Chondrocyte (in vitro differentiated cells): ENCODE data around the gene DSCAM. TPM values are rescaled to one million over a fixed set of nuclear protein-coding genes. Genes with fewer than 3 reads are reported as not detected.

Experiments used
- DNase-seq: peaks from one replicate; pipeline ENCODE4 v3.0.0; 2021; ENCODE audit warnings: mixed read lengths, low spot score
- H3K27ac Mint-ChIP-seq: one replicate; pipeline ENCODE4 v1.8.0; 2021; ENCODE audit warnings: mild to moderate bottlenecking, moderate library complexity, mixed read lengths; ENCODE audit not compliant: unreplicated experiment
- H3K27me3 Mint-ChIP-seq: 2 replicates; pipeline ENCODE4 v1.8.0; 2021; ENCODE audit warnings: low read depth, mixed read lengths
- H3K36me3 Mint-ChIP-seq: 2 replicates; pipeline ENCODE4 v1.8.0; 2021; ENCODE audit warnings: low read depth, mixed read lengths
- H3K4me1 Mint-ChIP-seq: 2 replicates; pipeline ENCODE4 v1.8.0; 2021; ENCODE audit warnings: low read depth, mild to moderate bottlenecking, mixed read lengths
- H3K4me3 Mint-ChIP-seq: one replicate; pipeline ENCODE4 v1.8.0; 2021; ENCODE audit warnings: mild to moderate bottlenecking, moderate library complexity, mixed read lengths; ENCODE audit not compliant: unreplicated experiment
- H3K9me3 Mint-ChIP-seq: 2 replicates; pipeline ENCODE4 v1.8.0; 2021; ENCODE audit warnings: low read depth, mixed read lengths
- total RNA-seq: library from RNA; stranded (reverse); gene quantifications from 3 replicates; pipeline ENCODE4 v1.2.1, GENCODE V29; 2021
- TF ChIP-seq, protein P1 (sequence below): fragments of 200-600 bp; sonication (generic); IDR thresholded peaks from 2 replicates; pipeline ENCODE4 v1.5.0; 2021; ENCODE audit warnings: antibody characterized with exemption, mild to moderate bottlenecking, moderate library complexity

Gene DSCAM
- total RNA-seq, 1 donor from 2014 or later = not detected

DNA sequence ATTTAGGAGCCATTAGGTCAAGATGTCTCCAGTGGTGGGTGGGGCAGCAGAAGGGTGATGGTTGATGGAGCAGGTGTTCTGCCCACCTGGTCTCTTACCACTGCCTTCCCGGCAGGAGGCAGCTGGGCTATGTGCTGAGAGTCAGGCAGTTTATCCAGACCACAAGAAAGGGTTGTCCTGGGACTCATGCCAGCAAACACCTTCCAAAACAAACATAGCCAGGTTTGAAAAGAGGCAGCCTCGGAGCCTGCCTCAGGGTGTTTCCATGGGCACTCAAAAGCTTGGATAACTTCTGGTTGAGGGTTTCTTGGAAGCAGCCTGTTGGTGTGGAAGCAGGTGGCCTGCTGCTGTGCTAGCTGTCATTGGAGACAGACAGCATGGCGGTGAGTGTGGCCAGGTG is 792.6 kb downstream of the DSCAM start:
- H3K4me3 Mint-ChIP-seq = no peak overlapping the region
- TF ChIP-seq, protein P1, sequence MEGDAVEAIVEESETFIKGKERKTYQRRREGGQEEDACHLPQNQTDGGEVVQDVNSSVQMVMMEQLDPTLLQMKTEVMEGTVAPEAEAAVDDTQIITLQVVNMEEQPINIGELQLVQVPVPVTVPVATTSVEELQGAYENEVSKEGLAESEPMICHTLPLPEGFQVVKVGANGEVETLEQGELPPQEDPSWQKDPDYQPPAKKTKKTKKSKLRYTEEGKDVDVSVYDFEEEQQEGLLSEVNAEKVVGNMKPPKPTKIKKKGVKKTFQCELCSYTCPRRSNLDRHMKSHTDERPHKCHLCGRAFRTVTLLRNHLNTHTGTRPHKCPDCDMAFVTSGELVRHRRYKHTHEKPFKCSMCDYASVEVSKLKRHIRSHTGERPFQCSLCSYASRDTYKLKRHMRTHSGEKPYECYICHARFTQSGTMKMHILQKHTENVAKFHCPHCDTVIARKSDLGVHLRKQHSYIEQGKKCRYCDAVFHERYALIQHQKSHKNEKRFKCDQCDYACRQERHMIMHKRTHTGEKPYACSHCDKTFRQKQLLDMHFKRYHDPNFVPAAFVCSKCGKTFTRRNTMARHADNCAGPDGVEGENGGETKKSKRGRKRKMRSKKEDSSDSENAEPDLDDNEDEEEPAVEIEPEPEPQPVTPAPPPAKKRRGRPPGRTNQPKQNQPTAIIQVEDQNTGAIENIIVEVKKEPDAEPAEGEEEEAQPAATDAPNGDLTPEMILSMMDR = no peak

DNA sequence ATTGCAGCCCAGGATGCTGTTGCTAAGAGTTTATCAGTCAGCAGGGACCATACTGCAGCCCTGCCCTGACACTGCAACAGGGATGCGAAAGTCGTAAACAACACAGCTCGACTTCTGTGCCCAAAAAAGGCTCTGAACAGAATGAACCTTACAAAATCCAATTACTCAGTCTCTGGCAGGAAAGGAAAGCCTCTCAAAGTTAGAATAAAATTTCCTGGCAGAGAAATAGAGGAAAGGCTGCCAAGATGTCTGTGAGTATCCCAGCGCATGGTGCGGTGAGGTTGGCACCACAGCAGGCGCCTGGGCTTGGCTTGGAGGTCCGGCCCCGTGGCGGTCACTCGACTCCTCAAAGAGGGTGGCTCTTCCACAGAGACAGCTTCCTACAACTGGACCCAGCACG is 794.0 kb downstream of the DSCAM start:
- no peaks in the 10 kb centered on the region for H3K36me3 Mint-ChIP-seq
- TF ChIP-seq, protein P1 = no peak
- H3K9me3 Mint-ChIP-seq = no peaks in the 10 kb centered on the region
- no peak overlapping the region for H3K4me3 Mint-ChIP-seq
- H3K4me1 Mint-ChIP-seq = peaks cover 4% of the 10 kb centered on the region
- no peak overlapping the region for H3K27ac Mint-ChIP-seq
- peaks cover 1% of the 10 kb centered on the region for H3K27me3 Mint-ChIP-seq
- no peak for DNase-seq

More for the DNA sequence above, 792.6 kb downstream of the DSCAM start:
- Mint-ChIP-seq H3K27ac (no peak overlapping the region), H3K4me1 (peaks cover 1% of the 10 kb centered on the region), H3K36me3 (no peaks in the 10 kb centered on the region), H3K27me3 (peaks cover 1% of the 10 kb centered on the region), H3K9me3 (peaks cover 2% of the 10 kb centered on the region)
- DNase-seq = no peak

DNA sequence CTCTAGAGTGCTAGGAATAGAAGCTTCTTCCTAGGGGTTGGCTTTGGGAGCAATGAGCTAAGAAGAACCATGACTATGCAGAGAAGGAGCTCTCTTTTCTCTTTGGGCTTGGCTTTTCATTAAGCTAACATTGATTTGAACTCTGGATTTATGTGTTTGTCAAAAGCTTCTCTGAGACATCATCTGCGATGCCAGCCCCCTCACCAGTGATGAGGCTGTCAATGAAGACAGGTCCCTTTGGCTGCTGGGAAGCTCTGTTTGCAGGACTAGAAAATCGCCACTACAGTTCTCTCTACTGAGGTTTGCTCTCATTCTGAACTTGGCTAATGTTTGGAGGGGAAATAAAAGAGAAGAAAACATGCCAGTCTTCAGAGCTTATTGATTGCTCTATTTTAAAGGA is 794.7 kb downstream of the DSCAM start:
- Mint-ChIP-seq H3K27me3 (peaks cover 1% of the 10 kb centered on the region), H3K4me1 (peaks cover 4% of the 10 kb centered on the region), H3K36me3 (no peaks in the 10 kb centered on the region), H3K4me3 (no peak overlapping the region), H3K27ac (no peak overlapping the region), H3K9me3 (no peaks in the 10 kb centered on the region)
- DNase-seq = no peak
- TF ChIP-seq, protein P1 = no peak

- Mint-ChIP-seq H3K4me3 (no peak overlapping the region), H3K27ac (no peak overlapping the region), H3K36me3 (no peaks in the 10 kb centered on the region), H3K4me1 (peaks cover 4% of the 10 kb centered on the region), H3K27me3 (peaks cover 1% of the 10 kb centered on the region), H3K9me3 (no peaks in the 10 kb centered on the region)
- TF ChIP-seq, protein P1 = no peak
- no peak for DNase-seq
Observed at GRCh38 chr21:40051801-40052200, 795.2 kb downstream of the DSCAM start.

DNA sequence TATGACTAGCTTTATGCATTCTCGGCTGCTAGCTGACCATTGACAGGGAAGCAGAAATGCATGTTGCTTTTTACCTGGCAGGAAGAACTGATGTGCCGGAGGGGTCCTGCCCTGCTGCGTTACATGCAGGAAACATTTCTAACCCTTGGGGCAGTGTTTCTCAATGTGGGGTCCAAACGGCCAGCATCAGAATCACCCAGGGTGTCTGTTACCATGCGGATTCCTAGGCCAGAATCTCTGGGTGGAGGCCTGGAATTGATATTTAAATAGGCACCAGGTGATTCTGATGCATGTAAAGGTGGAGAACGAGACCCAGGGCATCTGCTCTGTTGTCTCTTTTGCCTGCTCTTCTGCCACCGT is 797.0 kb downstream of the DSCAM start:
- Mint-ChIP-seq H3K4me1 (peaks cover 4% of the 10 kb centered on the region), H3K27ac (no peak overlapping the region), H3K27me3 (peaks cover 1% of the 10 kb centered on the region), H3K36me3 (no peaks in the 10 kb centered on the region), H3K9me3 (peaks cover 5% of the 10 kb centered on the region), H3K4me3 (no peak overlapping the region)
- no peak for DNase-seq
- TF ChIP-seq, protein P1 = no peak
